GM13976 (cell line): ENCODE measurements around the gene ATP9A.
"Not testable (repeated sequence)": the region's sequence is repeated elsewhere in the genome, so short reads cannot be mapped to it uniquely, and the experiment has no call there.

Experiments
- DNase-seq: peaks from one replicate; pipeline ENCODE4 v3.0.0; 2012; ENCODE audit warnings: low spot score
- in situ Hi-C: fragments of 300-500 bp; cut with MboI; formaldehyde crosslinking; loops from one replicate; pipeline ENCODE4 v1.12.0; 2022; ENCODE audit warnings: low sequenced_read_pairs, mixed read lengths, inconsistent platforms; ENCODE audit not compliant: unreplicated experiment
- TF ChIP-seq, protein P1 (sequence below): IDR thresholded peaks from 2 replicates; pipeline ENCODE4 v1.5.1; 2012; ENCODE audit warnings: borderline replicate concordance, mild to moderate bottlenecking; ENCODE audit not compliant: insufficient read depth; ENCODE audit errors: extremely low read depth, missing control alignments, control extremely low read depth

ATP9A gene

DNA sequence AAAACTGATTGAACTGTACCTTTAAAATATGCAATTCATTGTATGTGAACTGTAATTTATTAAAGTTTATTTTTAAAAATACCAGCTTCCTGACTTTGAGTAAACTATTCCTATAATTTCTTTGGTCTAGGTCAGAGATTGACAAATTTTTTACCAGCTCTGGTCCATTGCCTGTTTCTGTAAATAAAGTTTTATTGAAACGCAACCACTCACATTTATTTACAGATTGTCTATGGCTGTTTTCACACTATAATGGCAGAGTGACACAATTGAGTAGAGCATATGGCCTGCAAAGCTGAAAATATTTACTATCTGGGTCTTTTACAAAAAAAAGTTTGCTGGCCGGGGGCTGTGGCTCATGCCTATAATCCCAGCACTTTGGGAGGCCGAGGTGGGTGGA lies 192.7 kb downstream of the ATP9A start:
- in situ Hi-C loops, result no loop called here
- TF ChIP-seq, protein P1, sequence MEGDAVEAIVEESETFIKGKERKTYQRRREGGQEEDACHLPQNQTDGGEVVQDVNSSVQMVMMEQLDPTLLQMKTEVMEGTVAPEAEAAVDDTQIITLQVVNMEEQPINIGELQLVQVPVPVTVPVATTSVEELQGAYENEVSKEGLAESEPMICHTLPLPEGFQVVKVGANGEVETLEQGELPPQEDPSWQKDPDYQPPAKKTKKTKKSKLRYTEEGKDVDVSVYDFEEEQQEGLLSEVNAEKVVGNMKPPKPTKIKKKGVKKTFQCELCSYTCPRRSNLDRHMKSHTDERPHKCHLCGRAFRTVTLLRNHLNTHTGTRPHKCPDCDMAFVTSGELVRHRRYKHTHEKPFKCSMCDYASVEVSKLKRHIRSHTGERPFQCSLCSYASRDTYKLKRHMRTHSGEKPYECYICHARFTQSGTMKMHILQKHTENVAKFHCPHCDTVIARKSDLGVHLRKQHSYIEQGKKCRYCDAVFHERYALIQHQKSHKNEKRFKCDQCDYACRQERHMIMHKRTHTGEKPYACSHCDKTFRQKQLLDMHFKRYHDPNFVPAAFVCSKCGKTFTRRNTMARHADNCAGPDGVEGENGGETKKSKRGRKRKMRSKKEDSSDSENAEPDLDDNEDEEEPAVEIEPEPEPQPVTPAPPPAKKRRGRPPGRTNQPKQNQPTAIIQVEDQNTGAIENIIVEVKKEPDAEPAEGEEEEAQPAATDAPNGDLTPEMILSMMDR, result no peak

DNA sequence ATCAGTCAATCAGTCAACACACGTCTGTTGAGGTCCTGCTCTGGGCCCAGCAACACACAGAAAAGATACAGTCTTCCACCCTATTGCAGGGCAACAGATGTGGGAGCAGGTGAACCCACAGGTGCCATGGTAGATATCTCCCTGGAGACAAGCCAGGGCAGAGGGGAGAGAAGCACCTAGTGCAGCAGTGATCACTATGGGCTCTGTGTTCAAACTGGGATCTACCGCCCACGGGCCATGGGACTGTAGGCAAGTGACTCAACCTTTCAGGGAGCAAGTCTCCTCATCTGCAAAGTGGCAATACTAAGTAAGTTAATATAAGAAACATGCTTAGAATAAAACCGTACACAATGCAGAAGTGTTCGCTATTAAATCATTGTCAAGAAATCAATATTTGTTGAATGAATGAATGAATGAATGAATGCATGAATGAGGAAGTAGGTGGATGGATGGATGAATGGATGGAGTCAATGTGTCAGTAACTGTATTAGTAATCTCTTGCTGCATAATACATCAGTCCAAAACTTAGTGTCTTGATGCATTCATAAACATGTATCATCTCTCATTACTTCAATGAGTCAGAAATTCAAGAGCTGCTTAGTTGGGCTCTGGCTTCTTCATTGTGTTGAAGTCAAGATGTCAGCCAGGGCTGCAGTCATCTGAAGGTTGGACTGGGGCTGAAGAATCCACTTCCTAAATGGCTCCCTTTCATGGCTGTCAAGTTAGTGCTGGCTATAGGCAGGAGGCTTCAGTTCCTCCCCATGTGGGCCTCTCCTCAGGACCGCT lies 193.7 kb downstream of the ATP9A start:
- DNase-seq, result no peak
- in situ Hi-C loops, result no loop called here
- TF ChIP-seq, protein P1, result no peak

More for the DNA sequence above, 192.7 kb downstream of the ATP9A start:
- DNase-seq, result no peak

DNA sequence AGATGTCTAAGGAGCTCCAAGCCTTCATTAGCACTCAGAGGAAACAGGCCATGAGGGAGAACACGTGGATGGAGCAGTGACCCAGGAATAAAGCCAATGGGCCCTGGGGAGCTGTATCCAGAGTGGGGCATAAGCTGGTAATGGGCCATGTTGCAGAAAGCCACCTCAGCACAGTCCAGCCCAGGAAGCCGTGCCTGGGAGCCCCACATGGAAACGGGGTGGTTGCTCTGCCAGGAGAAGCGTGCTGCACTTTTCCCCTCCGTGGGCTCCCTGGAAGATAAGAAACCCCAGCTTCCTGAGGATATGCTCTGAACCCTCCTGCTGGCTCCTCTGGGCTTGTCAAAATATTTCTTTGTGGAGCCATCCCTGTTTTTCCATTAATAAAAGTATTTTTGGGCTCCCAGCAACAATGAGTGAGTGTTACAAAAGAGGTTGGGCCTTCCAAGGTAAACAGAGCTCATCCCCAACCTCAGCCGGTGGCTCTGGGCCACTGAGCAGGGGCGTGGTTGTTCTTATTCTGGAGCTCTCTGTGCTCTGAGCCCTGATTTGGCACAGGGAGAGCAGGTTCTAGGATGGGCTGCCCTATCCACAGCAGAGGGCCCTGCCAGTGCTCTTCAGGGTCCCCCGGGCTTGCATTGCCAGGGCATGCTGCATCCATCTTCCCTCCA lies 194.5 kb downstream of the ATP9A start:
- TF ChIP-seq, protein P1, result no peak
- in situ Hi-C loops, result no loop called here
- DNase-seq, result no peak

DNA sequence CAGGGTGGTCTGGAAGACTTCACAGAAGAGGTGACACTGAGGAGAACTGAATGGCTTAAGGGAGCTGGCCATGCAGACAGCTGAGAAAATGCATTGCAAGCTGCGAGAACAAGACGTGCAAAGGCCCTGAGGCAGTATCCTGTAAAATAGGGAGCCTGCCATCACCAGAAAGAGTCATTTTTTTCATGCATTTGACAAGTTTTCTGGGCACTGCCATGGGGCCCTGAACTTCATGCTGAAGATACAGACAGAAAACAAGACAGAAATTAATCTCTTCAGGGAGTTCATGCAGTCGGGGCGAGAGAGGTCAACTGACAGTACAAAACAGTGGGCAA lies 196.8 kb downstream of the ATP9A start:
- in situ Hi-C loops, result no loop called here
- DNase-seq, result no peak

DNA sequence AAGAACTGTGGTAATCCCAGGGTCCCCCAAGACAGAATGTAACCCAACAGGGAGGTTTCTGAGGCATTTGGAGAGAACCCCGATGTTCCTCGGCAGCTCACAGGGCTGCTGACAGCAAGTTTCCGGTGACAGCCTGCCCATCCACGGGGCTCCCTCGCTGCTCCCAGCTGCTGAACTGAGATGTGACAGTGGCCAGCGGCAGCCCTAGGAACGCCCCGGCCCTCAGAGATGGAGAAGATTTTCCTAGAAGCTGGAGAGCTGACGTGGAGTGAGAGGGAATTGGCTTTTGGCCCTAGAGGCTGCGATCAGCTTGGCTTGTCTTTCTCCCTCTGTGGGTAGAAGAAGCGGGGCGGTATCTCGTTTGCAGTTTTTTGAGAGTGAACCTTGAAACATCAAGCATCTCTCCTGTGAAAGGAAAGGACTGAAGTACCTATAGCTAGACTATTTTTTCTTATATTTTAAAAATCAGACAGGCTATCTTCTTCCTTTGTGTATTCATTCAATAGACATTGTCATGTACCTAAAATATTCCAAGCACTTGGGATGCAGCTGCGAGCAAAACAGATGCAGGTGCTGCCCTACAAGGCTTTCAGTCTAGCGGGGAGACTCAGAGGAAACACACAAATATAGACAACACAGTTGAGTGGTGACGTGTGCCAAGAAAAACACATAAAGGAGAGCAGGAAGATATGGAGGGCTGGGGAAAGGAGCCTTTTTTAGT lies 197.3 kb downstream of the ATP9A start:
- TF ChIP-seq, protein P1, result no peak
- DNase-seq, result no peak
- in situ Hi-C loops, result no loop called here

More for the DNA sequence above, 196.8 kb downstream of the ATP9A start:
- TF ChIP-seq, protein P1, result no peak

DNA sequence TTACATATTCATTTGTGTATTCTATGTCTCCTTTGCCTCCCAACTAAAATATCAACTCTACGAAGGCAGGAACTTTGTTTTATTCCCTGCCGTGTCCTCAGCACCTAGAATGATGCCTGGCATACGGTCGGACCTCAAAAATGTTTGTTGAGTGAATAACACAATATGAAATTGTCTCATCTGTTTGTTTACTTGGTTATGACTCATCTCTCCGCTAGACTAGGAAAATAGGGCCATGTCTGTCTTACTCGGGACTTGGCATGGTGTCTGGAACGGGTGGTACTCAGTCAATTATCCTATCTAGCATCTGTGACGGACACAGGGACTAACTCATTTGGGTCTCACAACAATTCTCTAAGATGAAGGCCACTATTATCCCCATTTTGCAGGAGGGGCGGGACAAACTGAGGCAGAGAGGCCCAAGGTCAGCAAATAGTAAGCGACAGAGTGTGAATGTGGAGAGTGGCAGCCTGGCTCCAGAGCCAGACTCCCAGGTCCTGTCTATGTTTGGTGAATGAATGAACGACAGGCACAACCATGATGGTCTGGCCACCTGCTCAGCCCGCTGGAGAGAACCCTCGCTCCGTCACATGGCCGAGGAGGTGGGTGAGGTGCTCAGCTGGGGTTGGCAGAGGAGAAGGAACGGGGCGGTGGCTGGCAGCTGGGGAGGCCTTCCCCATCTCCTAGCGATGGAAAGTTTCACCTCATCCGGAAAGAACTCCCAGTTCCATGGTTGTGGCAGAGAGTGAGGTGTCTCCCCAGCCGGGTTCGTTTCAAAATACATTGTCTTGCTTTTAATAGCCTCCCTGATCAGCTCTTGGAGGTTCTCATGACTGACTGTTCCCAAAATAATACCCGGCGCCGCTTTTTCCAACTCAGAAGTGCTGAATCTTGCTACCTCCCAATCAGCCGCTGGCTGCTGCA lies 198.1 kb downstream of the ATP9A start:
- in situ Hi-C loops, result no loop called here
- TF ChIP-seq, protein P1, result no peak
- DNase-seq, result no peak

DNA sequence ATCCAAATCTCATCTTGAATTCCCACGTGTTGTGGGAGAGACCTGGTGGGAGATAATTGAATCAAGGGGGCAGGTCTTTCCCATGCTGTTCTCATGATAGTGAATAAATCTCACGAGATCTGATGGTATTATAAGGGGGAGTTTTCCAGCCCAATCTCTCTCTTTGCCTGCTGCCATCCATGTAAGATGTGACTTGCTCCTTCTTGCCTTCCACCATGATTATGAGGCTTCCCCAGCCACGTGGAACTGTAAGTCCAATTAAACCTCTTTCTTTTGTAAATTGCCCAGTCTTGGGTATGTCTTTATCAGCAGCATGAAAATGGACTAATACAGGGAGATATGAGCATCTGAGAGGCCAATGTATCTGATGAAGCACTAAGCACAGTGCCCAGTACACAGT lies 199.7 kb downstream of the ATP9A start:
- in situ Hi-C loops, DNase-seq: not testable (repeated sequence)
